Esophagus muscularis mucosa (tissue), 4 donors: Measurements from ENCODE around the gene TMIGD2. TPM values are rescaled to one million over a fixed set of nuclear protein-coding genes. Genes with fewer than 3 reads are reported as not detected.

Experiments used
- DNase-seq: peaks from one replicate; pipeline ENCODE4 v3.0.0-alpha.2; 2017; ENCODE audit errors: extremely low spot score
- H3K27ac ChIP-seq, 4 donors: fragments of 200-600 bp; sonication (generic); replicated peaks in 1 of 4; 1 replicate in 3 of 4; 2 replicates in 1 of 4; pipeline ENCODE4 v1.5.1; 2016 to 2019; ENCODE audit warnings: mild to moderate bottlenecking in 1 of 4
- H3K27me3 ChIP-seq, 4 donors: fragments of 200-600 bp; sonication (generic); one replicate each; pipeline versions ENCODE4 v1.5.1 to v1.6.0; 2016 to 2019
- H3K36me3 ChIP-seq, 4 donors: fragments of 200-600 bp; sonication (generic); one replicate each; pipeline ENCODE4 v1.5.1; 2016 to 2019
- H3K4me1 ChIP-seq, 4 donors: fragments of 200-600 bp; sonication (generic); one replicate each; pipeline ENCODE4 v1.5.1; 2016 to 2019
- H3K4me3 ChIP-seq, 4 donors: fragments of 200-600 bp; sonication (generic); 1 replicate in 2 of 4; 2 replicates in 2 of 4; pipeline ENCODE4 v1.5.1; 2016 to 2019; ENCODE audit warnings: mild to moderate bottlenecking in 4 of 4, moderate library complexity in 1 of 4
- H3K9me3 ChIP-seq, 4 donors: fragments of 200-600 bp; sonication (generic); 1 replicate in 3 of 4; 2 replicates in 1 of 4; pipeline ENCODE4 v1.5.1; 2016 to 2019
- EP300 ChIP-seq: sonication (generic); formaldehyde crosslinking; IDR thresholded peaks from one replicate; pipeline ENCODE4 v1.6.1; 2017; ENCODE audit warnings: antibody characterized with exemption
- POLR2A ChIP-seq: fragments of 450-650 bp; IDR thresholded peaks from one replicate; pipeline ENCODE4 v1.6.1; 2017; ENCODE audit warnings: antibody characterized with exemption, moderate library complexity, mild to moderate bottlenecking, low read depth
- POLR2AphosphoS5 ChIP-seq, 2 donors: sonication (generic); formaldehyde crosslinking; IDR thresholded peaks; one replicate each; pipeline ENCODE4 v1.6.1; 2017; ENCODE audit warnings: antibody characterized with exemption in 2 of 2
- WGBS: methylation state at CpG from one replicate; pipeline ENCODE4 v1.1.5; 2018; 5-methylcytosine and 5-hydroxymethylcytosine counted together
- intact Hi-C: fragments of 100-400 bp; cut with DNase I; formaldehyde crosslinking; loops from one replicate; pipeline ENCODE4 v1.15.1; 2023
- total RNA-seq, 4 donors: library from RNA; depleted of rRNA; stranded (reverse); fragments of >200 nt; gene quantifications; one replicate each; pipeline versions ENCODE4 v1.1.0 to v1.2.1, GENCODE V29; 2016
- TF ChIP-seq, protein P1 (sequence below), 3 experiments: fragments of 200-600 bp in 2 of 3; fragments of 450-650 bp in 1 of 3; sonication (generic) in 2 of 3; IDR thresholded peaks; one replicate each; pipeline ENCODE4 v1.5.1; 2017 to 2019; ENCODE audit warnings: antibody characterized with exemption in 3 of 3, mild to moderate bottlenecking in 2 of 3, moderate library complexity in 1 of 3

Gene TMIGD2
- total RNA-seq, 4 donors from 2014 or later = not detected

GRCh38 chr19:4264812-4265211 is 37.4 kb downstream of the TMIGD2 start:
- no peaks in the 10 kb centered on the region for H3K27me3 ChIP-seq
- intact Hi-C loops = loop anchor here (5.0 kb wide), 1 partner anchor 262 kb away; no protein-coding TSS in a partner anchor
- 82% methylated on average over 4 of the region's 4 CpGs for WGBS
- TF ChIP-seq EP300 (no peak), POLR2AphosphoS5 (IDR thresholded peaks at IDR 0.05) (no peak), POLR2A (no peak)
- TF ChIP-seq, protein P1, sequence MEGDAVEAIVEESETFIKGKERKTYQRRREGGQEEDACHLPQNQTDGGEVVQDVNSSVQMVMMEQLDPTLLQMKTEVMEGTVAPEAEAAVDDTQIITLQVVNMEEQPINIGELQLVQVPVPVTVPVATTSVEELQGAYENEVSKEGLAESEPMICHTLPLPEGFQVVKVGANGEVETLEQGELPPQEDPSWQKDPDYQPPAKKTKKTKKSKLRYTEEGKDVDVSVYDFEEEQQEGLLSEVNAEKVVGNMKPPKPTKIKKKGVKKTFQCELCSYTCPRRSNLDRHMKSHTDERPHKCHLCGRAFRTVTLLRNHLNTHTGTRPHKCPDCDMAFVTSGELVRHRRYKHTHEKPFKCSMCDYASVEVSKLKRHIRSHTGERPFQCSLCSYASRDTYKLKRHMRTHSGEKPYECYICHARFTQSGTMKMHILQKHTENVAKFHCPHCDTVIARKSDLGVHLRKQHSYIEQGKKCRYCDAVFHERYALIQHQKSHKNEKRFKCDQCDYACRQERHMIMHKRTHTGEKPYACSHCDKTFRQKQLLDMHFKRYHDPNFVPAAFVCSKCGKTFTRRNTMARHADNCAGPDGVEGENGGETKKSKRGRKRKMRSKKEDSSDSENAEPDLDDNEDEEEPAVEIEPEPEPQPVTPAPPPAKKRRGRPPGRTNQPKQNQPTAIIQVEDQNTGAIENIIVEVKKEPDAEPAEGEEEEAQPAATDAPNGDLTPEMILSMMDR (IDR thresholded peaks at IDR 0.05) = no peak
- peaks cover 60 to 100% (median 93%) of the 10 kb centered on the region in 4 donors for H3K36me3 ChIP-seq
- DNase-seq = no peak
- H3K9me3 ChIP-seq = no peaks in the 10 kb centered on the region
- no peak overlapping the region for H3K4me3 ChIP-seq
- H3K27ac ChIP-seq = no peak overlapping the region
- H3K4me1 ChIP-seq = peaks cover 0 to 6% (median 2%) of the 10 kb centered on the region in 4 donors

- no peak for DNase-seq
- Histone ChIP-seq H3K4me1 (no peaks in the 10 kb centered on the region), H3K4me3 (no peak overlapping the region), H3K9me3 (peaks cover 0 to 7% (median 5%) of the 10 kb centered on the region in 4 donors), H3K27me3 (no peaks in the 10 kb centered on the region), H3K27ac (no peak overlapping the region), H3K36me3 (peaks cover 76 to 100% (median 95%) of the 10 kb centered on the region in 4 donors)
- TF ChIP-seq POLR2AphosphoS5 (IDR thresholded peaks at IDR 0.05) (no peak), POLR2A (no peak), EP300 (no peak)
- TF ChIP-seq, protein P1 (IDR thresholded peaks at IDR 0.05) = no peak
- 95% methylated on average over 10 of the region's 11 CpGs for WGBS
- intact Hi-C loops = no loop called here
Measured at GRCh38 chr19:4260613-4261191, 41.5 kb downstream of the TMIGD2 start.

- H3K4me3 ChIP-seq = no peak overlapping the region
- DNase-seq = no peak
- 100% methylated on average over 5 of the region's 28 CpGs for WGBS
- H3K36me3 ChIP-seq = peaks cover 87 to 100% (median 97%) of the 10 kb centered on the region in 4 donors
- intact Hi-C loops = no loop called here
- peaks cover 0 to 7% (median 5%) of the 10 kb centered on the region in 4 donors for H3K9me3 ChIP-seq
- H3K4me1 ChIP-seq = no peaks in the 10 kb centered on the region
- H3K27me3 ChIP-seq = no peaks in the 10 kb centered on the region
- TF ChIP-seq, protein P1 (IDR thresholded peaks at IDR 0.05) = no peak
- TF ChIP-seq EP300 (no peak), POLR2A (no peak), POLR2AphosphoS5 (IDR thresholded peaks at IDR 0.05) (no peak)
- H3K27ac ChIP-seq = no peak overlapping the region
Measured at GRCh38 chr19:4258181-4258580, 44.0 kb downstream of the TMIGD2 start.

DNA sequence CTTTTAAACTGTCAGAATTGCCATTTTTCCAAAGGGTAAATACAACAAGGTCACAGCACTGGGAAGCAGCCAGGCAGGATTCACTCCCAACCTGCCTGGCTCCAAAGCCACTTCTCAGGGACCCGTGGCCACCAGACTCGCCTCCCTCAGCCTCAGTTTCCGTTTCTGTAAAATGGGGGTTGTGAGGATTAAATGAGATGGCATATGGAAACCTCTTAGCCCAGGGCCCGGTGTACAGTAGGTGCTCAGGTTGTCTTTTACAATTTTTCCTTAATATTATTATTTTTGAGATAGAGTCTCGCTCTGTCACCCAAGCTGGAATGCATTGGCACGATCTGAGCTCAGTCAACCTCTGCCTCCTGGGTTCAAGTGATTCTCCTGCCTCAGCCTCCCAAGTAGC is 45.2 kb downstream of the TMIGD2 start:
- Histone ChIP-seq H3K4me1 (no peaks in the 10 kb centered on the region), H3K9me3 (peaks cover 0 to 7% (median 5%) of the 10 kb centered on the region in 4 donors), H3K27ac (no peak overlapping the region), H3K4me3 (no peak overlapping the region), H3K36me3 (peaks cover 85 to 100% (median 97%) of the 10 kb centered on the region in 4 donors), H3K27me3 (no peaks in the 10 kb centered on the region)
- intact Hi-C loops = no loop called here
- no peak for DNase-seq
- 92% methylated on average over 6 of the region's 6 CpGs for WGBS
- TF ChIP-seq POLR2AphosphoS5 (IDR thresholded peaks at IDR 0.05) = no peak
- TF ChIP-seq POLR2A = no peak
- TF ChIP-seq, protein P1 (IDR thresholded peaks at IDR 0.05) = no peak
- no peak for TF ChIP-seq EP300

DNA sequence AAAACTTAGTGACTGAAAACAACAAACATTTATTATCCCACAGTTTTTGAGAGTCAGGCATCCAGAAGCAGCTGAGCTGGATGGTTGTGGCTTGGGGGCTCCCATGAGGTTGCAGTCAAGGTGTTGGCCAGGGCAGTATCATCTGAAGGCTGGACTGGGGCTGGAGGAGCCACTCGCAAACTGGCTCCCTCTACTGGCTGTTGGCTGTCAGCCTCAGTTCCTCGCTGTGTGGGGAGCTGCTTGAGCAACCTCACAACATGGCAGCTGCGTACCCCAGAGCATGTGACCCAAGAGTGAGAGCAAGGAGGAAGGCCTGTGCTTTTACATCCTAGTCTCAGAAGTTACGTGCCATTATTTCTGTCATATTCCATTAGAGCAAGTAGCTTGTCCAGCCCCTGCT is 45.6 kb downstream of the TMIGD2 start:
- 98% methylated on average over 4 of the region's 4 CpGs for WGBS
- intact Hi-C loops = no loop called here
- no peak for DNase-seq
- Histone ChIP-seq H3K27me3 (no peaks in the 10 kb centered on the region), H3K4me1 (no peaks in the 10 kb centered on the region), H3K27ac (no peak overlapping the region), H3K36me3 (peaks cover 84 to 100% (median 97%) of the 10 kb centered on the region in 4 donors), H3K4me3 (no peak overlapping the region), H3K9me3 (peaks cover 0 to 7% (median 5%) of the 10 kb centered on the region in 4 donors)
- TF ChIP-seq EP300 (no peak), POLR2A (no peak), POLR2AphosphoS5 (IDR thresholded peaks at IDR 0.05) (no peak)
- TF ChIP-seq, protein P1 (IDR thresholded peaks at IDR 0.05) = no peak
